ENCODE data around the gene HLX. TPM values are rescaled to one million over a fixed set of nuclear protein-coding genes. Genes with fewer than 3 reads are reported as not detected.

Gene HLX, protein sequence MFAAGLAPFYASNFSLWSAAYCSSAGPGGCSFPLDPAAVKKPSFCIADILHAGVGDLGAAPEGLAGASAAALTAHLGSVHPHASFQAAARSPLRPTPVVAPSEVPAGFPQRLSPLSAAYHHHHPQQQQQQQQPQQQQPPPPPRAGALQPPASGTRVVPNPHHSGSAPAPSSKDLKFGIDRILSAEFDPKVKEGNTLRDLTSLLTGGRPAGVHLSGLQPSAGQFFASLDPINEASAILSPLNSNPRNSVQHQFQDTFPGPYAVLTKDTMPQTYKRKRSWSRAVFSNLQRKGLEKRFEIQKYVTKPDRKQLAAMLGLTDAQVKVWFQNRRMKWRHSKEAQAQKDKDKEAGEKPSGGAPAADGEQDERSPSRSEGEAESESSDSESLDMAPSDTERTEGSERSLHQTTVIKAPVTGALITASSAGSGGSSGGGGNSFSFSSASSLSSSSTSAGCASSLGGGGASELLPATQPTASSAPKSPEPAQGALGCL
- 1 to 10 TPM in 2 of 8 experiments, under 1 TPM in 6; 0.22 to 1.1 (median 0.41) TPM for total RNA-seq

GRCh38 chr1:220879076-220879508 lies at the start of gene HLX:
TSS of gene HLX (plus strand) at chr1:220879443. CDS start at chr1:220879858, 415 bp downstream.
- Histone ChIP-seq H3K4me1 (replicated peaks in 1 of 2) (peaks cover 13 to 18% of the 10 kb centered on the region in 2 donors), H3K27ac (no peak within 1 kb of the TSS), H3K4me3 (peak within 1 kb of the TSS; percentile 17 to 36 (median 32))
- WGBS, 10 experiments: 0 to 2% (median 0%) methylated on average over 2 to 20 of the region's 26 CpGs; no CpG with 5 or more reads in 5 of the 10 experiments
- in situ Hi-C loops (cut with MboI; ENCODE audit: low pct_unique_long_range_greater_than_20kb in 2 of 9, low sequenced_read_pairs in 9 of 9, unreplicated experiment in 9 of 9): loop anchor here in 4 of 9 experiments (10.0 to 25.0 kb wide), 4 partner anchors 326 to 1583 kb away; no protein-coding TSS in a partner anchor
- ATAC-seq (replicated peaks in 6 of 8): peak; percentile 36 to 94 (median 48)

DNA sequence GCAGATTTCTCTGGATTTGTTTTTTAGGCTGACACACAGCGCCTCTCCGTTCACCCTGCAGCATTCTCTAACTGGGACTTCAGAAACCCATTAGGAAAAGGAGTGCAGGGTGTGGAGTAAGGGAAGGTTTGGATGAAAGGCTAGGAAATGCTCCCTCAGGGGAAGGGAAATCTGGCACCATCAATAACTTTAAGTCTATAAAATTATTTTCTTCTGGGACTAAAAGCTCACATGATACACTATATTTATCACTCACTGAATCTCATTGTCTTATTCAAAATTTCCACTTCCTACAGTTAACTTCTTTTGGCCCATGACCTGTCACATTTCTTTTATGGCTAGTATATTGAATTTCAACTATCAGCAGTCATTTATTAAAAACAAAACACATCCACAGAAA lies 45.8 kb upstream of the HLX start:
- ATAC-seq (replicated peaks in 6 of 8): no peak
- in situ Hi-C loops (cut with MboI; ENCODE audit: low pct_unique_long_range_greater_than_20kb in 2 of 9, low sequenced_read_pairs in 9 of 9, unreplicated experiment in 9 of 9): no loop called here
- 0 to 97% (median 91%) methylated on average over 2 of the region's 2 CpGs; no CpG with 5 or more reads in 5 of the 10 experiments for WGBS, 10 experiments
- no peak overlapping the region for H3K4me3 ChIP-seq
- H3K27ac ChIP-seq: no peak overlapping the region
- no peaks in the 10 kb centered on the region for H3K4me1 ChIP-seq (replicated peaks in 1 of 2)

- in situ Hi-C loops (cut with MboI; ENCODE audit: low pct_unique_long_range_greater_than_20kb in 2 of 9, low sequenced_read_pairs in 9 of 9, unreplicated experiment in 9 of 9): no loop called here
- no peak for ATAC-seq (replicated peaks in 6 of 8)
- no peak overlapping the region for H3K4me3 ChIP-seq
- H3K4me1 ChIP-seq (replicated peaks in 1 of 2): peaks cover 0 to 6% of the 10 kb centered on the region in 2 donors
- no peak overlapping the region for H3K27ac ChIP-seq
- 0 to 94% (median 81%) methylated on average over 1 to 4 of the region's 4 CpGs; no CpG with 5 or more reads in 1 of the 10 experiments for WGBS, 10 experiments
Measured at GRCh38 chr1:220834155-220834870, 44.9 kb upstream of the HLX start.

DNA sequence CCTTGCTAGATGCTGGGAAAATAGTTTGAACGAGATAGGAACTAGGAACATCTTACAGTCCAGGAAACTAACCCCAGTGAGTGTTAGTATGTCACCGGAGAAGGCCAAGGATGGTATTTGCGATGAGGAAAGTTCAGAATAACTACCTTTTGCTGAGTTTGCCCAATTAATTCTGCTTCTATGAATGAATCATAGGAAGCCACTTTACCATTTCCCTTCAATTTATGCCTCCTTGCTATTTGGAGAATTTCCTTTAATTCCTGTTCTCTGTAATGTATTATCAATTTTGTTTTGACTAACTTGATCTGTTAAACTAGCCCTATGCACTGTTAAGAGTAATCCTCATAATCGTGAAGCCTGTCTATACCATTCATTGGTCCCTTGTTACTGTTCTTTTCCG lies 40.7 kb upstream of the HLX start:
- H3K4me3 ChIP-seq: no peak overlapping the region
- peaks cover 4 to 13% of the 10 kb centered on the region in 2 donors for H3K4me1 ChIP-seq (replicated peaks in 1 of 2)
- in situ Hi-C loops (cut with MboI; ENCODE audit: low pct_unique_long_range_greater_than_20kb in 2 of 9, low sequenced_read_pairs in 9 of 9, unreplicated experiment in 9 of 9): no loop called here
- H3K27ac ChIP-seq: no peak overlapping the region
- 46 to 100% (median 79%) methylated on average over 2 to 5 of the region's 5 CpGs for WGBS, 10 experiments
- ATAC-seq (replicated peaks in 6 of 8): no peak

- 0 to 33% (median 16%) methylated on average over 2 to 5 of the region's 5 CpGs for WGBS, 10 experiments
- in situ Hi-C loops (cut with MboI; ENCODE audit: low pct_unique_long_range_greater_than_20kb in 2 of 9, low sequenced_read_pairs in 9 of 9, unreplicated experiment in 9 of 9): no loop called here
- peak in 5 of 8 experiments; percentile 75 to 99 (median 90) for ATAC-seq (replicated peaks in 6 of 8)
Measured at GRCh38 chr1:220839474-220839873, 39.8 kb upstream of the HLX start.

DNA sequence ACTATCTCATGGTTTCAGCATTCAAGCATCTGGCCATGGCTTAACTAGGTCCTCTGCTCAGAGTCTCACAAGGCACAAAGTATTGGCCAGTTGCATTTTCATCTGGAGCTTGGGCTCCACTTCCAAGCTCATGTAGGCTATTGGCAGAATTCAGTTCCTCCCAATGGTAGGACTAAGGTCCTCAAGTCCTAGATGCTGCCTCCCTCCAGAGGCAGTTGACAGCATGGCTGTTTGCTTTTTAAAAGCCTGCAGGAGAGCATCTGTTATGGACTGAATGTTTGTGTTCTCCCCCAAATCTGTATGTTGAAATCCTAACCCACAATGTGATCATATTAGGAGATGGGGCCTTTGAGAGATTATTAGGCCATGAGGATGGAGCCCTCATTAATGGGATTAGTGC lies 38.0 kb upstream of the HLX start:
- H3K4me3 ChIP-seq: no peak overlapping the region
- no peak for ATAC-seq (replicated peaks in 6 of 8)
- peaks cover 7 to 15% of the 10 kb centered on the region in 2 donors for H3K4me1 ChIP-seq (replicated peaks in 1 of 2)
- H3K27ac ChIP-seq: no peak overlapping the region
- in situ Hi-C loops (cut with MboI; ENCODE audit: low pct_unique_long_range_greater_than_20kb in 2 of 9, low sequenced_read_pairs in 9 of 9, unreplicated experiment in 9 of 9): no loop called here

More at GRCh38 chr1:220839474-220839873, 39.8 kb upstream of the HLX start:
- Histone ChIP-seq H3K4me1 (replicated peaks in 1 of 2) (peaks cover 7 to 15% of the 10 kb centered on the region in 2 donors), H3K4me3 (no peak overlapping the region), H3K27ac (peak overlapping the region in 1 of 2 donors; percentile 3)

DNA sequence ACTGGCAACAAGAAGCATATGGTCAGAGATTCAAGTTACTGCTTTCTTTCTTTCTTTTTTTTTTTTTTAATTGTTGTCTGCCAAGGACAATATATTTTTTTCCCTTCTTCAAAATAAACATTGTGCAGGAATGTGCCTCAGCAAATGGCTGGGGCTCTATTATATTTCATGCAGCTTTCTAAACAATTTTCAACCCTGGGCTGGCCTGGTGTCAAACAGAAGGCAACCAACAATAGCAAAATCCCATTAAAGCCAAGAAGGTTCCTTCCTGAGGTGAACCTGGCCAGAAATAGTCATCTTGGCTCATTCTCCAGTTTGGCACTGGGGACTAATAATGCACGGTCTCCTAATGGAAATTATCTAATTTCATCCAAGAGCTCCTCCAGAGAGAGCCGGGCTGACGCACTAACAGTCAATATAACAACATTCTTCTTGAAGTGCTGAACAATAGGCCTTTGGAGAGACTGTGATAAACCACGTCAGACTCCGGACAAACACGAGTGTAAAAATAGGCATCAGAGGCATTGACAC lies 35.7 kb upstream of the HLX start:
- Histone ChIP-seq H3K4me1 (replicated peaks in 1 of 2) (peaks cover 7 to 15% of the 10 kb centered on the region in 2 donors), H3K27ac (peak overlapping the region in 1 of 2 donors; percentile 14), H3K4me3 (no peak overlapping the region)
- in situ Hi-C loops (cut with MboI; ENCODE audit: low pct_unique_long_range_greater_than_20kb in 2 of 9, low sequenced_read_pairs in 9 of 9, unreplicated experiment in 9 of 9): no loop called here
- peak in 1 of 8 experiments; percentile 47 for ATAC-seq (replicated peaks in 6 of 8)
- WGBS, 10 experiments: 3 to 83% (median 31%) methylated on average over 2 to 6 of the region's 6 CpGs

GRCh38 chr1:220852408-220852807 lies 26.8 kb upstream of the HLX start:
- ATAC-seq (replicated peaks in 6 of 8): no peak
- in situ Hi-C loops (cut with MboI; ENCODE audit: low pct_unique_long_range_greater_than_20kb in 2 of 9, low sequenced_read_pairs in 9 of 9, unreplicated experiment in 9 of 9): loop anchor here in 2 of 9 experiments (25.0 kb wide), 2 partner anchors 360 to 585 kb away; no protein-coding TSS in a partner anchor
- 25 to 100% (median 76%) methylated on average over 1 to 2 of the region's 2 CpGs; no CpG with 5 or more reads in 1 of the 10 experiments for WGBS, 10 experiments
- H3K4me1 ChIP-seq (replicated peaks in 1 of 2): no peaks in the 10 kb centered on the region
- no peak overlapping the region for H3K4me3 ChIP-seq
- H3K27ac ChIP-seq: no peak overlapping the region

DNA sequence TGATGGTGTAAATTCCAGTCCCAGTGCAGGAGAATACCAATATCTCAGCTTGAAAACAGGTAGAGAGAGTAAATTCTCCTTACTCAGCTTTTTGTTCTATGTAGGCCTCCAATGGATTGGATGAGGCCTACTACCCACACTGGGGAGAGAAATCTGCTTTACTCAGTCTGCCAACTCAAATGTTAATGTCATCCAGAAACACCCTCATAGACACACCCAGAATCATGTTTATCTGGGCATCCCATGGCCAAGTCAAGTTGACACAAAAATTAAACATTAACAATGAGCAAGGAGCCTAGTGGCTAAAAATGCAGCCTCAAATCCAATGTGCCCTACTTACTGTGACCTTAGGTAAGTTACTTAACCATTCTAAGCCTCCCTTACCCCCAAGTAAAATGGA lies 6.9 kb upstream of the HLX start:
- ATAC-seq (replicated peaks in 6 of 8): no peak
- Histone ChIP-seq H3K4me1 (replicated peaks in 1 of 2) (peaks cover 4 to 7% of the 10 kb centered on the region in 2 donors), H3K4me3 (no peak overlapping the region), H3K27ac (no peak overlapping the region)
- in situ Hi-C loops (cut with MboI; ENCODE audit: low pct_unique_long_range_greater_than_20kb in 2 of 9, low sequenced_read_pairs in 9 of 9, unreplicated experiment in 9 of 9): loop anchor here in 3 of 9 experiments (10.0 to 25.0 kb wide), 4 partner anchors 333 to 1583 kb away; no protein-coding TSS in a partner anchor

GRCh38 chr1:220873087-220873486 lies 6.2 kb upstream of the HLX start:
- H3K27ac ChIP-seq: no peak overlapping the region
- H3K4me3 ChIP-seq: no peak overlapping the region
- WGBS, 10 experiments: 0 to 100% (median 67%) methylated on average over 1 to 2 of the region's 2 CpGs; no CpG with 5 or more reads in 3 of the 10 experiments
- no peak for ATAC-seq (replicated peaks in 6 of 8)
- in situ Hi-C loops (cut with MboI; ENCODE audit: low pct_unique_long_range_greater_than_20kb in 2 of 9, low sequenced_read_pairs in 9 of 9, unreplicated experiment in 9 of 9): loop anchor here in 3 of 9 experiments (10.0 to 25.0 kb wide), 4 partner anchors 332 to 1582 kb away; no protein-coding TSS in a partner anchor
- peaks cover 6 to 11% of the 10 kb centered on the region in 2 donors for H3K4me1 ChIP-seq (replicated peaks in 1 of 2)

- H3K4me3 ChIP-seq: no peak overlapping the region
Measured at GRCh38 chr1:220873868-220874655, 5.2 kb upstream of the HLX start.

GRCh38 chr1:220875260-220875659 lies 4.0 kb upstream of the HLX start:
- ATAC-seq (replicated peaks in 6 of 8): no peak
- Histone ChIP-seq H3K4me3 (no peak overlapping the region), H3K4me1 (replicated peaks in 1 of 2) (peaks cover 13 to 18% of the 10 kb centered on the region in 2 donors), H3K27ac (no peak overlapping the region)
- 17 to 88% (median 78%) methylated on average over 1 of the region's 1 CpG; no CpG with 5 or more reads in 6 of the 10 experiments for WGBS, 10 experiments
- in situ Hi-C loops (cut with MboI; ENCODE audit: low pct_unique_long_range_greater_than_20kb in 2 of 9, low sequenced_read_pairs in 9 of 9, unreplicated experiment in 9 of 9): loop anchor here in 4 of 9 experiments (10.0 to 25.0 kb wide), 4 partner anchors 330 to 1587 kb away; no protein-coding TSS in a partner anchor

More at GRCh38 chr1:220873868-220874655, 5.2 kb upstream of the HLX start:
- ATAC-seq (replicated peaks in 6 of 8): peak; percentile 32 to 87 (median 74)
- H3K27ac ChIP-seq: no peak overlapping the region
- in situ Hi-C loops (cut with MboI; ENCODE audit: low pct_unique_long_range_greater_than_20kb in 2 of 9, low sequenced_read_pairs in 9 of 9, unreplicated experiment in 9 of 9): loop anchor here in 3 of 9 experiments (10.0 to 25.0 kb wide), 4 partner anchors 331 to 1581 kb away; no protein-coding TSS in a partner anchor
- H3K4me1 ChIP-seq (replicated peaks in 1 of 2): peaks cover 9 to 18% of the 10 kb centered on the region in 2 donors
- WGBS, 10 experiments: 0 to 53% (median 30%) methylated on average over 1 to 8 of the region's 8 CpGs; no CpG with 5 or more reads in 1 of the 10 experiments
